Sigmoid colon (tissue), 4 donors: ENCODE results near the gene AEBP1.

Experiments used
- CTCF ChIP-seq, 4 experiments: fragments of 450-650 bp in 3 of 4; fragments of 200-600 bp in 1 of 4; IDR thresholded peaks; one replicate each; pipeline ENCODE4 v1.5.1; 2016 to 2019; ENCODE audit warnings: antibody characterized with exemption in 4 of 4, mild to moderate bottlenecking in 3 of 4, moderate library complexity in 2 of 4
- EP300 ChIP-seq, 4 donors: sonication (generic); formaldehyde crosslinking; IDR thresholded peaks; one replicate each; pipeline ENCODE4 v1.6.1; 2017; ENCODE audit warnings: antibody characterized with exemption in 4 of 4

GRCh38 chr7:44163591-44163990 is 59.4 kb downstream of the AEBP1 start:
- TF ChIP-seq CTCF (IDR thresholded peaks at IDR 0.05) = no peak
- TF ChIP-seq EP300 (IDR thresholded peaks at IDR 0.05) = no peak
